GM19452 (cell line): Measurements from ENCODE around the gene AXIN1.
"Not testable (repeated sequence)": the region's sequence is repeated elsewhere in the genome, so short reads cannot be mapped to it uniquely, and the experiment has no call there.

Experiments
- ATAC-seq: cut with Tn5 transposase; IDR thresholded peaks from one replicate; pipeline ENCODE4 v1.9.1; 2021; ENCODE audit not compliant: unreplicated experiment

The AXIN1 gene, protein sequence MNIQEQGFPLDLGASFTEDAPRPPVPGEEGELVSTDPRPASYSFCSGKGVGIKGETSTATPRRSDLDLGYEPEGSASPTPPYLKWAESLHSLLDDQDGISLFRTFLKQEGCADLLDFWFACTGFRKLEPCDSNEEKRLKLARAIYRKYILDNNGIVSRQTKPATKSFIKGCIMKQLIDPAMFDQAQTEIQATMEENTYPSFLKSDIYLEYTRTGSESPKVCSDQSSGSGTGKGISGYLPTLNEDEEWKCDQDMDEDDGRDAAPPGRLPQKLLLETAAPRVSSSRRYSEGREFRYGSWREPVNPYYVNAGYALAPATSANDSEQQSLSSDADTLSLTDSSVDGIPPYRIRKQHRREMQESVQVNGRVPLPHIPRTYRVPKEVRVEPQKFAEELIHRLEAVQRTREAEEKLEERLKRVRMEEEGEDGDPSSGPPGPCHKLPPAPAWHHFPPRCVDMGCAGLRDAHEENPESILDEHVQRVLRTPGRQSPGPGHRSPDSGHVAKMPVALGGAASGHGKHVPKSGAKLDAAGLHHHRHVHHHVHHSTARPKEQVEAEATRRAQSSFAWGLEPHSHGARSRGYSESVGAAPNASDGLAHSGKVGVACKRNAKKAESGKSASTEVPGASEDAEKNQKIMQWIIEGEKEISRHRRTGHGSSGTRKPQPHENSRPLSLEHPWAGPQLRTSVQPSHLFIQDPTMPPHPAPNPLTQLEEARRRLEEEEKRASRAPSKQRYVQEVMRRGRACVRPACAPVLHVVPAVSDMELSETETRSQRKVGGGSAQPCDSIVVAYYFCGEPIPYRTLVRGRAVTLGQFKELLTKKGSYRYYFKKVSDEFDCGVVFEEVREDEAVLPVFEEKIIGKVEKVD

DNA sequence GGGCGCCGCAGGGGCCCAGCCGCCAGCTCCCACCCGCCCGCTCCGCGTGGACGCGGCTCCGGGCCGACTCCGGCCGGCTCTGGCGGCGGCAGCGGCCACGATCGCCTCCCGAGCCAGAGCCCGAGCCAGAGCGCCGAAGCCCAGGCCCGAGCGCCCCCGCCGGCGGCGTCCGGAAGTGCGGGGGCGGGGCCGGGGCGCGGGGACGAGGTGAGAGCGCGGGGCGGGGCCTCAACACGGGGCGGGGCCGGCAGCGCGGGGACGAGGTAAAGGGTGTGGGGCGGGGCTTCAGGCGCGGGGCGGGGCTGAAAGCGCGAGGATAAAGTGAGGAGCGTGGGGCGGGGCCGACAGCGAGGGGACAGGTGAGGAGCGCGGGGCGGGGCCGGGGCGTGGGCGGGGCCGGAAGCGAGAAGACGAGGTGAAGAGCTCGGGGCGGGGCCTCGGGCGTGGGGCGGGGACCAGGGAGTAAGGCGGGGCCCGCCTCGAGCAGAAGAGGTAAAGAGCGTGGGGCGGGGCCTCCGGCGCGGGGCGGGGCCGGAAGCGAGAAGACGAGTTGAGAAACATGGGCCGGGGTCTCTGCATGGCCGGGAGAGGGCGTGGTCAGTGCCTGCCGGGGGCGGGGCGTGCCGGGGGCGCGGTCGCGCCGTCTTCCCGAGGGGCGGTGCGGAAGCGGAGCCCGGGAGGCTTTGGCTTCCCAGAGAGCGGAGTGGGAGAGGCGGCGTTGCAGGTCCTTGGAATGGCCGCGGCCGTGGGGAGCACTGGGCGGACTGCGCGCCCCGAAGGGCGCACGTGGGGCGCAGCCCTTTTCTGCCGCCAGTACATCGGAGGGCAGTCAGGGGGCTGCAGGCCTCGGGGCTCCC is at the start of gene AXIN1:
Gene AXIN1 (minus strand): TSS at position 177 of the 857 bp plus-strand sequence. CDS start 5,698 bp downstream, outside the sequence.
- peak; percentile 51 for ATAC-seq

DNA sequence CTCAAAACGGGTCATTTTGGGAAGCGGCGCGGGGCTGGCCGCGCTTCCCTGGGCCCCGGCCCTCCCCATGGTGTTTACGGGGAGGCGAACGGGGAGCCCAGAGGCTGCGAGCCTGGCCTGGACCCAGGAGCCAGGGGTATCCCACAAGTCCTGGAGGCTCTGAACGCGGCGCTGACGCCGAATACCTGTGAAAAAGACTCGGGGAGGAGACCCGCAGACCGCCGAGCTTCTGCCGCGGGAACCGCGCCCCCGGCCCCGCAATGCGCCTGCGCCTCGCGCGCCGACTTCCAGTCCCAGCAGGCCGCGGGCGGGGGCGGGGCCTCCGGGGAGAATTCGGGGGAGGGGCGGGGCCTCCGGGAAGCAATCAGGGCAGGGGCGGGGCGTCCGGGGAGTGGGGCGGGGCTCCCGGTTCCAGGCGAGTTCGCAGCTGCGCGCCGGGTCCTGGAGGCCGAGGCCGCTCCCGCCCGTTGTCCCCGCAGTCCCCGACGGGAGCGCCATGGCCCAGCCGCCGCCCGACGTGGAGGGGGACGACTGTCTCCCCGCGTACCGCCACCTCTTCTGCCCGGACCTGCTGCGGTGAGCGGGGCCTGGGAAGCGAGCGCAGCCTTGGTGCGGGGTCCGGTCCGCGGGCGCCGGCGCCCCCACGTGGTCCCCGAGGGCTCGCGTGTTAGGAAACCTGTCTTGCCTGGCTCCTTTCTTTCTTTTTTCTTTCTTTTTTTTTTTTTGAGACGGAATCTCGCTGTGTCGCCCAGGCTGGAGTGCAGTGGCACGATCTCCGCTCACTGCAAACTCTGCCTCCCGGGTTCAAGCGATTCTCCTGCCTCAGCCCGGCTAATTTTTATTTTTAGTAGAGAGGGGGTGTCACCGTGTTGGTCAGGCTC is 49.2 kb upstream of the AXIN1 start, which contains the start of gene DECR2:
Gene DECR2 (plus strand): TSS at position 418 of the 881 bp plus-strand sequence. CDS start 79 bp downstream, at position 497.
- ATAC-seq = peak; percentile 54

DNA sequence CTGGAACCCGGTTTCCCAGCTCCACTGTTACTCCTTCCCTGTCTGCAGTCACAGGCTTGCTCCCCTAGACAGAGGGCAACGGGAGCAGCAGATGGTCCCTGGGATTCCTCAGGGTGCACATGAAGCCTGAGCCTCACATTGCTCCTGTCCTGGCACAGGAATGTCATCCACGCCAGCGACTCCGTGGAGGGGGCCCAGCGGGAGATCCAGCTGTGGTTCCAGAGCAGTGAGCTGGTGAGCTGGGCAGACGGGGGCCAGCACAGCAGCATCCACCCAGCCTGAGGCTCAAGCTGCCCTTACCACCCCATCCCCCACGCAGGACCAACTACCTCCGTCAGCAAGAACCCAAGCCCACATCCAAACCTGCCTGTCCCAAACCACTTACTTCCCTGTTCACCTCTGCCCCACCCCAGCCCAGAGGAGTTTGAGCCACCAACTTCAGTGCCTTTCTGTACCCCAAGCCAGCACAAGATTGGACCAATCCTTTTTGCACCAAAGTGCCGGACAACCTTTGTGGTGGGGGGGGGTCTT is 47.6 kb upstream of the AXIN1 start:
- ATAC-seq = no peak

DNA sequence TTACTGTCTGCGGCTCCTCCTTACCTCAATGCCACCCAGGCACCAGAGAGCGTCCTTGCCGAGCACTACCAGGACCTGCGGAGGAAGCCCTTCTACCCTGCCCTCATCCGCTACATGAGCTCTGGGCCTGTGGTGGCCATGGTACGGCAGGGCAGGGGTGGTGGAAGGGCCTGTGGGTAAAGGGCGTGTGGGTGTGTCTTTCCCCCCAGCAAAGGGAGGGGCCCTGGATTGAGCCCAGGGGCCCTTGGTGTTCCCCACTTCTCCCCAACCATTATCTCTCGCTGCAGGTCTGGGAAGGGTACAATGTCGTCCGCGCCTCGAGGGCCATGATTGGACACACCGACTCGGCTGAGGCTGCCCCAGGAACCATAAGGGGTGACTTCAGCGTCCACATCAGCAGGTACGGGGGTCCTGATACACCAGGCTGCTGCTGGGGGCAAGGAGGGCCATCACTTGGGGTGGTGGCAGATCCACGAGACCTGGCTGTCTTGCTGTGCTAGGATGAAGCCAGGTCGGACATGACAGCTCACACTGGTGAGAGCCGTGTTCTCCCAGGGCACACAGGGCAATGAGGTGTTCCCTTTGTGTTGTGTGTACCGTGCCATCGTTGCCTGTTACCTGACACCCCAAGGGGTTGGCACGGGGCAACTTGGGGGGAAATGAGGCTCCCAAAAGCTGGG is 47.0 kb upstream of the AXIN1 start:
- ATAC-seq = no peak

DNA sequence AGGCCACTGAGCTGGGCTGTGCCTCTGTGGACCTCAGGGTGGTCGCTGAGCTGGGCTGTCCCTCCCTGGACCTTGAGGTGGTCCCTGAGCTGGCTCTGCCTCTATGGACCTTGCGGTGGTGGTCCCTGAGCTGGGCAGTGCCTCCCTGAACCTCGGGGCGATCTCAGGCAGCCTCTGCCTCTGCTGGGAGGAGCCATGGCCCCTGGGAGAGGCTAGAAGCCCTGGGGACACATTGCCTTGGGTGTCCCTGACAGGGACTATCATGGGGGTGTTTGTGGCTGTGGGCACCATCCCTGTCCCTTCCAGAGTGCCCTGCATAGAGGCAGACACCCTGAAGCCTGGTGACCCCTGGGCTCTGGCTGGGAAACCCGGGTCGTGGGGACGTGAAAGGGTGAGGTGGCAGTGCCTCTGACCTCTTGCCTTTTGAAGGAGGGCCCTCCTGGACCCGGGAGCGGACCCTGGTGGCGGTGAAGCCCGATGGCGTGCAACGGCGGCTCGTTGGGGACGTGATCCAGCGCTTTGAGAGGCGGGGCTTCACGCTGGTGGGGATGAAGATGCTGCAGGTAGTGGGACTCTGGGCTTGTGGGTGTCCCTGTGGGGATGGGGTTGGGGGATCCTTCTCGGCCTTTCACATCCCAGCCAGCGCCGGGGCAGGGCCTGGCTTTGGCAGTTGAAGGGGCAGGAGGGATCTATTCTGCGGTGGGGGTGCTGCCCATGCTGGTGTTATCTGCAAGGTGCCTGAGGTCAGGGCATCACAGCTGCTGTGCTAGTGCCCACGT is 46.2 kb upstream of the AXIN1 start:
- ATAC-seq = no peak

DNA sequence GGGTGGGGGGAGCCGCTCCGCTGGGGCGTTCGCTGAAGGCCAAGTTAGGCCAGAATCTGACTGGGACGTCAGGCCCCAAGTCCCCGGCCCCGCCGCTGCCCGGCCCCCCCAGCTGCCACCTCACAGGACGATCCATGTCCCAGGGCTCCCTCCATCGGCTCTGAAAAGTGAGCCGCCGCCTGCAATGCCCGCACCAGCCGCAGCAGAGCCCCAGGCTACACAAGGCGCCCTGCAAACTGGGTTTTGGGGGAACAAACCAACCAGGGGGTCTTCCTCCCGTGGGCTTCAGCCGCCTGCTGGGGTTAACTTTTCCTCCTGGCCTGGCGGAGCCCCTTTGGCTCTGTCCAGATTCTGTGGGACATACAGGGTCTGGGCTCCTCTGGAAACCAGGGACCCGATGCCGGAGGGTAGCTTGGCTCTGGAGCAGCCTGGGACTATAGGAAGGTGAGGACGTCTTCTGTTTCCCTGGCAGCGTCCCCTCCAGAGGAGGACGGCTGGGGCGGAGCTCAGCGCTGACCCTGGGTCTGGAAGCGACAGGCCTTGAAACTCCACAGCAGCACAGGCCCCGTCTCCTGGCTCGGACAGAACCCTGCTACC is 45.3 kb upstream of the AXIN1 start:
- no peak for ATAC-seq

DNA sequence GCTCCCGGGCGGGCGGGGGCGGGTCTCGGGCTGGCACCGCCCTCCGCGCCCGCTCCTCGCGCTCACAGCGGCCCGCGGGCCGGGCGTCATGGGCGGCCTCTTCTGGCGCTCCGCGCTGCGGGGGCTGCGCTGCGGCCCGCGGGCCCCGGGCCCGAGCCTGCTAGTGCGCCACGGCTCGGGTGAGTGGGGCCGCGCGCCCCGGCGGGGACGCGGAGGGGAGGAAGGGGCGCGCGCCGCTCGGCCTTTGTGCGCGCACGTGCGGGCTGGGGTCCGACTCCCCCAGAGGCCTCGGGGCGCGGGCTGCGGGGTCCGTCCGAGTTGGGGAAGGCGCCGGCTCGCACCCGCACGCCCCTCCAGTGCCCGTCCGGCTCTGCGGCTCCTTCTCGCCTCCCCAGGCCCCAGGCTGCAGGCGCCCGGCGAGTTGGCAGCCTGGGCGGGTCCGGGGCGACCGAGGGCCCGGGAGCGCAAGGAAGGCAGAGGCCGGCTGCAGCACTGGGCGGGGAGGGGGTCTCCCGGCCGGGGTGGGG is 44.7 kb upstream of the AXIN1 start, which contains the start of gene NME4:
Gene NME4 (plus strand): TSS at position 65 of the 527 bp plus-strand sequence. CDS start 24 bp downstream, at position 89.
- ATAC-seq = no peak

DNA sequence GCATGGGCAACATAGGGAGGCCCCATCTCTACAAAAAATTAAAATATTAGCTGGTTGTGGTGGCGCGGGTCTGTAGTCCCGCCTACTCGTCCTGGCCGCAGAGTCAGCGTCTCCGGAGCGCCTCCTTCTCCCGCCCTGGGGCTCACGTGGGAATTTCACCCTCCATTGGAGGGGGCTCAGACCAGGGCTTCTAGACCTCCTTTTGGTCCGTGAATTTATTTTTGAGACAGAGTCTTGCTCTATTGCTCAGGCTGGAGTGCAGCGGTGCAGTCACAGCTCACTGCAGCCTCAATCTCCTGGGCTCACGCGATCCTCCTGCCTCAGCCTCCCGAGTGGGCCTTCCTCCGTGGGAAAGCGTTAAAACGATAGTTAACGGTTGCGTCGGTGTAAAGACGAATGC is 44.1 kb upstream of the AXIN1 start:
- ATAC-seq = no peak

DNA sequence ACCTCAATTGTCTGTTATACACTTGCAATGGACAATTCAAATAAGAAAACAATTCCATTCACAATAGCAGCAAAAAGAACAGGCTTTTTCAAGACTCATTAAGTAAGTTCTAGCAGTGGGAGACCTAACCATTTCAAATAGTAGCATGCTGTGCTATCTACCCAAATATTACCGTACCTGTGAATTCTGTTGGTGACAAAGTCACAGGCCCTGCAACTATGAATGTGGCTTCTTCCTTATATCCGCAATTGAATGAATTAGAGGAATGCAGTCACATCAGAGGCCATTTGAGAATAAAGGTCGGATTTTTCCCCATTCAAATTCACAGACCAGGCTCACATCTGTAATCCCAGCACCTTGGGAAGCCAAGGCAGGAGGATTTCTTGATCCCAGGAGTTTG is 43.7 kb upstream of the AXIN1 start:
- ATAC-seq = no peak

DNA sequence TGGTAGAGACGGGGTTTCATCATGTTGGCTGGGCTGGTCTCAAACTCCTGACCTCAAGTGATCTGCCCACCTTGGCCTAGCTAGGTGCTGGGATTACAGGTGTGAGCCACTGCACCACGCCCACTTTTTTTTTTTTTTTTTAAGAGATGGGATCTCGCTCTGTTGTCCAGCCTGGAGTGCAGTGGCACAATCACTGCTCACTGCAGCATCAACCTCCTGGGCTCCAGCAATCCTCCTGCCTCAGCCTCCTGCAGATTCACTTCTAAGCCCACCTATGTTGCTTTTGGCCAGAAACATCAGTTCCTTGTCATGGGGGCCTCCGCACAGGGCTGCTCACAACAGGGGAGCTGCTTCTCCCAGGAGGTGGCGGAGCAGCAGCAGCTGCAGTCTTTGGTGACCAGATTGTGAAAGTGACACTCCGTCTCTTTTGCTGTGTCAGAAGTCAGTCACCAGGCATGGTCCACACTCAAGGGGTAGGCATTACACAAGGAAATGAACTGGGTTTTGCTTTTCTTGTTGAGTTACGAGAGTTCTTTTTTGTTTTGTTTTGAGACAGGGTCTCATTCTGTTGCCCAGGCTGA is 40.0 kb upstream of the AXIN1 start:
- ATAC-seq = no peak

DNA sequence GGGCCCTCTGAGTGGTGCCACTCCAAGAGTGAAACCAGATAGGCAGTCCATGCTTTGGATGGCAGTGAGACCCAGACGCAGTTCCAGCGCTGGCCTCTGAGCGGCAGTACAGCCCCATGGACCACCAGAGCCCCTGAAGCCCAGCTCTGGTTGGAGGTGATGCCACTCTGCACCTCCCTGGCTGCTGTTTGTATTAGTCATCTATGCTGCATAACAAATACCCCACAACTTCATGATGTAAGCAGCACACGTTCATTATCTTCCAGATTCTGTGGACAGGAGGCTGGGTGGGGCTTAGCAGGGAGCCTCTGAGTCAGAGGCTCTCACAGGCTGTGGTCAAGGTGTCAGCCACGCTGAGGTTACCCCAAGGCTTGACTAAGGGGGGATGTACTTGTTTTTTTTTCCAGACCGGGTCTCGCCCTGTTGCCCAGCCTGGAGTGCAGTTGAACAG is 39.4 kb upstream of the AXIN1 start:
- no peak for ATAC-seq

DNA sequence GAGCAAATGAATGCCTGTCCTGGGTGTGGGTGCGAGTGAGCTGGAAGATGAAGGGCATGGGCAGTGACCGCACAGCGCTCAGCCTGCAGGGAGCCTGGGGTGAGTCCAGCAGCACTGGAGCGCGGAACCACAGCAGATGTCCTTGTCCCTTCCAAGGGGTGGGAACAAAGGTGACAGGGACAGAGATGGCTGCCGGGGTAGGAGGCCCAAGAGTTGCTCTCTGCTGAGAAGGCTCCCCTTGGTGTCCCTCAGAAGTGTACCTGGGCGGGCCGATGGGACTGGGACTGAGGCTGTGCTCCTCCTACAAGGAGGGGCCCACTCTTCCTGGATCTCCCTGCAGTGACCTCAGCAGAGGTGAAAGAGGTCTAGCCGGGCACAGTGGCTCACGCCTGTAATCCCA is 36.8 kb upstream of the AXIN1 start:
- no peak for ATAC-seq

DNA sequence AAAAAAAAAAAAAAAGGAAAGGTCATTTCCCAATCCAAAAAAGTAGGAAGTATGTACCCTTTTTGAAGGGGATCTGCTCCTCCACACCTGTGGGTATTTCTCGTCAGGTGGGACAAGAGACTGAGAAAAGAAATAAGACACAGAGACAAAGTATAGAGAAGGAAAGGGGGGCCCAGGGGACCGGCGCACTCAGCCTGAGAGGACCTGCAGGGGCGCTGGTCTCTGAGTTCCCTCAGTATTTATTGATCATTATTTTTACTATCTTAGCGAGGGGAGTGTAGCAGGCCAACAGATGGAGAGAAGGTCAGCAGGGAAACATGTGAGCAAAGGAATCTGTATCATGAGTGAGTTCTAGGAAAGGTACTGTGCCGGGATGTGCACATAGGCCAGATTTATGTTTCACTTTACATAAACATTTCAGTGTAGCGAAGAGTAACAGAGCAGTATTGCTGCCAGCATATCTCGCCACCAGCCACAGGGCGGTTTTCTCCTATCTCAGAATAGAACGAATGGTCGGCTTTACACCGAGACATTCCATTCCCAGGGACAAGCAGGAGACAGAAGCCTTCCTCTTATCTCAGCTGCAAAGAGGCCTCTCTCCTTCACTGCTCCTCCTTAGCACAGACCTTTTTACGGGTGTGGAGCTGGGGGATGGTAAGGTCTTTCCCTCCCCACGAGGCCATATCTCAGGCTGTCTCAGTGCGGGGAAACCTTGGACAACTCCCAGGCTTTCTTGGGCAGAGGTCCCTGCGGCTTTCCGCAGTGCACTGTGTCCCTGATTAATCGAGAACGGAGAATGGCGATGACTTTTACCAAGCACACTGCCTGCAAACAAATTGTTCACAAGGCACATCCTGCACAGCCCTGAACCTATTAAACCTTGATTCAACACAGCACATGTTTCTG is 35.5 kb upstream of the AXIN1 start:
- ATAC-seq = not testable (repeated sequence)

DNA sequence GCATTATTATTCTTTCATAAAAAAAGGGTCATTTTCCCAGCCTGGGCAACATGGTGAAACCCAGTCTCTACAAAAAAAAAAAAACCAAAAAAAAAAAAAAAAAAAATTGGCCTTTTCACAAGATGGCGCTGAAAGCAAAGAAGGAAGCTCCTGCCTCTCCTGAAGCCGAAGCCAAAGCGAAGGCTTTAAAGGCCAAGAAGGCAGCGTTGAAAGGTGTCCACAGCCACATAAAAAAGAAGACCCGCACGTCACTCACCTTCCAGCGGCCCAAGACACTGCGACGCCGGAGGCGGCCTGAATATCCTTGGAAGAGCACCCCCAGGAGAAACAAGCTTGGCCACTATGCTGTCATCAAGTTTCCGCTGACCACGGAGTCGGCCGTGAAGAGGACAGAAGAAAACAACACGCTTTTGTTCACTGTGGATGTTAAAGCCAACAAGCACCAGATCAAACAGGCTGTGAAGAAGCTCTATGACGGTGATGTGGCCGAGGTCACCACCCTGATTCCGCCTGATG is 34.2 kb upstream of the AXIN1 start:
- no peak for ATAC-seq

DNA sequence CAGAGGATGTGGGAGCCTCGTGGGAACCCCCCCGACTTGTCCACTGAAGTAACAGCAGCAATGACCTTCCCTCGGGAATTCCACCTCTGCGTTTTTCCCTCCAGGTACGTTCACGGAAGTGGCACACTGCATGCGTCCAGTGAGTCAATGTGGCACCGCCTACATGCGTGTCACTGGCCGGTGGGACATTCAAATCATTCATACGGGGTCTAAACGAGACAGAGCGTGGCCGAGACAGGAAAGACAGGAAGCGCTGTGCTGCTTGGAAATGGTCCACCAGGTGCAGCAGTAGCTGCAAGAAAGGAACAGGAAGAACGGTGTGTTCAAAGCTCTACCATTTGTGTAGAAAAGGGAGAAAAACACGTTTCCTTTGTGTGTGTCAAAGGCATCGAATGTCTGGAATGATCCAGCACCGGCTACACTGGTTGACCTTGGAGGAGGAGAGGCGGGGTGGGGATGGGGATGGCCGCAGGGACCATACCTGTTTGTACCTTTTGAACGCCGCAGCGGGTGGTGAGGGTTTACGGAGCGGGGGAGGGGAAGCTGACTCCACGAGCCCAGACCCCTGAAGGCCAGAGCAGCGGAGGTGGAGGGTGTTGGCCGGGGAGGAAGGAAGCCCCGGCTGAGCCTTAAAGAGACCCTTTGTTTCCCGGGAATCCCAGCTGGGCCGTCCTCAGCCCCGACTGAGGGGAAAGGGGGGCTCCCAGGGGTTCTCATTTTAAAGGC is 31.0 kb upstream of the AXIN1 start:
- ATAC-seq = no peak
